Right ventricle myocardium superior (tissue), 1 donor: ENCODE data around the gene SEMA5A. TPM values are rescaled to one million over a fixed set of nuclear protein-coding genes. Genes with fewer than 3 reads are reported as not detected.

Source experiments
- ATAC-seq: fragments of 200-7000 bp; cut with Tn5 transposase; one replicate; pipeline ENCODE4 v1.9.1; 2020; ENCODE audit warnings: mild to moderate bottlenecking; ENCODE audit not compliant: poor library complexity
- DNase-seq: peaks from one replicate; pipeline ENCODE4 v3.0.0-alpha.2; 2020
- intact Hi-C: fragments of 100-400 bp; cut with DNase I; formaldehyde crosslinking; loops from one replicate; pipeline ENCODE4 v1.11.2; 2022
- total RNA-seq: library from RNA; stranded (reverse); fragmentation: NEBNext Ultra II Directional; extraction: Animal tissue kit (Norgen Biotek cat#: 25700); gene quantifications from one replicate; pipeline ENCODE4 v1.2.1, GENCODE V29; 2021
- donor health status: DM: no; HTN: yes; CAD: no; lungs with severe emphysema.

Gene SEMA5A
- total RNA-seq, 1 donor from 2014 or later: 27.1 TPM

- ATAC-seq (no peak), DNase-seq (no peak)
- intact Hi-C loops: no loop called here
Observed at GRCh38 chr5:9553561-9553960, 7.7 kb upstream of the SEMA5A start.

DNA sequence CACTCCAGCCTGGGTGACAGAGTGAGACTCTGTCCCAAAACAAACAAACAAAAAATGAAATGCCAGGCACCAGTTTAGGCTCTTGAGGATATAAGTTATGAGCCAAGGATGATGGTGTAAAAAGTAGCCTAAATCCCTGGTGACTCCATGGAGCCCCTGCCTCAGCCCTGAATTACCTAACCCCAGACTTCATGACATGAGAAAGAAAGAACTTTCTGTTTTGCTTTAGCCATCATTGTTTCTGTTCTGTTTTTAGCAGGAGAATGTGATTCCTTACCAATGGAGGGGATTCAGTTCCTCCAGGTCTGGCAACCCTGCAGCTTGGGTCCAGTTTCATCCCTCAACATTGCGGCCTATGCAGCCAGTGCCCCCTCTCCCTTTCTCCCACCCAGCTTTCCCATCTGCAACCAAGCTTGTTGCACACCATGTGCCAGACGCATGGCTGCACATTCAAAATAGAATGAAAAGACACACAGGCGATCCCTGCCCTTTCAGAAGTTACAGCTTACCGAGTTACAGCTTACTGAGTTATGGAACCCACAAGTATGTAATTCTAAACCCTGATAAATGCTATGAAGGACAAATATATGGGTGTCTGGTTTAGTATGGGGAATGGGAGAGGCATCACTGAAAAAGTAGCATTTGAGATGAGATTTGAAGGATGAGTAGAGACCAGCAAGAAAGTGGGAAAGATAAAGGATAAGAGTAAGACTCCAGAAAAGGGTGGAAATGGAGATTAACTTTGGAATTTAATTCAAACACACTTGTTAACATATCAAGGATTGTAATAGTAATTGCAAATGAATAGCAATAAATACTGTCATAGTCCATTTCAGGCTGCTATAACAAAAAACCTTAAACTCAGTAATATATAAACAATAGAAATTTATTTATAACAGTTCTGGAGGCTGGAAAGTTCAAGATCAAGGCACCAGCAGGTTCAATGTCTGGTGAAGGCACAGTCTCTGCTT is 6.0 kb upstream of the SEMA5A start:
- ATAC-seq (no peak), DNase-seq (no peak)
- intact Hi-C loops: no loop called here

- ATAC-seq: no peak
- intact Hi-C loops: loop anchor here (5.0 to 10.0 kb wide), 2 partner anchors 188 to 265 kb away; no protein-coding TSS in a partner anchor
- DNase-seq: no peak
Observed at GRCh38 chr5:9549941-9550340, 4.1 kb upstream of the SEMA5A start.

GRCh38 chr5:9547122-9547947 is 1.5 kb upstream of the SEMA5A start:
- DNase-seq (no peak), ATAC-seq (no peak)
- intact Hi-C loops: loop anchor here (5.0 to 10.0 kb wide), 2 partner anchors 185 to 263 kb away; no protein-coding TSS in a partner anchor

DNA sequence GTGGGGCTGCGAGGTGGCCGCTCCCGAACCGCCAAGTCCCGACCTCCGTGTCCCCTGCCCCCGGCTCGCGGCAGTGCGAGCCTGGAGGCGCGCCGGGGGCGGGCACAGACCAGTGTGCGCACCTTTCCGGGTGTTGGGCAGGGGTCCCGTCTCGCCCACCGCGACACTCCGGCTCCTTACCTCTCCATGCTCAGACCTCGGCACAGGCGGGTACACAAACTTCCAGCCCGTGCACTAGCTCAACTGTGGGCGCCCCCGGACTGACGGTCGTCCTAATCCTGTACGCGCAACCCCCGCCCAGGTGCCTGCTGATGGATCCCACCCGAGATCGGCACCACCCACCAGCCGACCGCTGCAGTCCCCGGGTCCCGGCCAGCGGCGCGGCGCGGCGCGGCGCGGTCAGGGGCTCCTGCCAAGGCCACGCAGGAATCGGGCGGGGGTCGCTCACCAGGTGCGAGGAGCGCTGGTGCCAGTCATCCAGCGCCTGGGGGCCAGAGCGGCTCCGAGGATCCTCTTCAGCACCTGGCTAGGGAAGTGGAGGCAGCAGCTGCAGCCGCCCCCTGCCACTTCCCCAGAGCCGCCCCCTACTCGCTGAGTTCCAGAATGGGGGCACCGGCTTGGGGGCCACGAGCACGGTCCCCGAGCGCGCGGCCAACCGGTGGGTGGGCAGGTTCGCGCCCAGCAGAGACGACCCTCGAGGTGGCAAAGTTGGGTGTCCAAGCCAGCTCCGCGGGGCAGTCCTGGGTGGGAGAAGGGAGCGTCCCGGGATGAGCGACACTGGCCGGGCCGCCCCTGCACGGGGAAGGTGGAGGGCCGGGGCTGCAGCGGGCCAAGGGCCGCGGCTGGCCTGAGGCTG is 511 bp downstream of the SEMA5A start:
- DNase-seq (no peak), ATAC-seq (peak; percentile 6)
- intact Hi-C loops: loop anchor here (5.0 to 10.0 kb wide), 2 partner anchors 183 to 261 kb away; no protein-coding TSS in a partner anchor

DNA sequence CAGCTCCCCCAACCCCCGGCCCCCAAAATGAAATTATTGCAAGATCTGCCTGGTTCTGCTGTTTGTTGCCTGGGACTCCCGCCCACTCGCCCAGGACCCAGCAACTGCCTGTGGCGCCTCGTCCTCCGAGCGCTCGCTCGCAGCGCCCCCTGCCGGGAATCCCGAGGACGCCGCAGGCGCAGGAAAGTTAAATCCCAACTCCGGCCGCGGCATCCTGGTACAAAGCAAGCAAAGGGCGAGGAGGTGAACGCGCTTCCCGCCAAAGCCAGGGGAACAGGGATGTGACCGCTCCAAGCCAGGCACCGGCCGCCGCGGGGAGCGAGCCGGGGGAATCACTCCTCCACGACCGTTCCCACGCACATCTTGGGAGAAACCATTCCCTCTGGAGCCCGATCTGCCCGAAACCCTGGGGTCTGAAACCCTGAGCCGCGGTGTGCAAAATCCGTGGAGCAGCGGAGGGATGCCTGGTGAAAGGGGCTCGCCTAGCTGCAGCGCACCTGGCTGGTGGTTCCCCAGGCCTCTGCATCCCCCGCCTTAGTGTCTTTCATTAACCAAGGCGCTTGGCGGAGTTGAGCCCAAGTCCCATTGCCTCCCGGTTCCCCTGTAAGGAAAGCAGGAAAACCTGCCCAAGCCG is 1.3 kb downstream of the SEMA5A start:
- DNase-seq: peak; percentile 87
- intact Hi-C loops: loop anchor here (5.0 to 10.0 kb wide), 2 partner anchors 182 to 260 kb away; no protein-coding TSS in a partner anchor
- ATAC-seq: peak; percentile 88

DNA sequence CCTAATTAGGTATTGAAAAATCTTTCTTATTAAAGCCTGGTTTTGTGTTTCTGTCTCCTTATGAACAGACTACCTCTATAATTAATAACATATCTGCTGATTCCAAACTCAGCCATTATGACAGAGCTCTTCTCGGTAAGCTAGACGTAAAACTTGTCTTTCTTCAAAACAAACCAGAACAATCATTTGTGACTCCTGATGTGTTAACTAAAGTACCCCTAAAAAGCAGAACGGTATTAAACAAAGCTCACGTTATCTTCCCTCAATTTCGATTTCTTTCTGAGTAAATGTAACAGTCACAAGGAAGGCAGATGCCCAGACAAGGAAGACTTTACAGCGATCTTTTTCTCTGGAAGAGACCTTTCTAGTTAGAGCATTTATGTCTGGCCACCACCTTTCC is 1.8 kb downstream of the SEMA5A start:
- intact Hi-C loops: loop anchor here (10.0 kb wide), 1 partner anchor 259 kb away; no protein-coding TSS in a partner anchor
- peak; percentile 1 for ATAC-seq
- DNase-seq: no peak

DNA sequence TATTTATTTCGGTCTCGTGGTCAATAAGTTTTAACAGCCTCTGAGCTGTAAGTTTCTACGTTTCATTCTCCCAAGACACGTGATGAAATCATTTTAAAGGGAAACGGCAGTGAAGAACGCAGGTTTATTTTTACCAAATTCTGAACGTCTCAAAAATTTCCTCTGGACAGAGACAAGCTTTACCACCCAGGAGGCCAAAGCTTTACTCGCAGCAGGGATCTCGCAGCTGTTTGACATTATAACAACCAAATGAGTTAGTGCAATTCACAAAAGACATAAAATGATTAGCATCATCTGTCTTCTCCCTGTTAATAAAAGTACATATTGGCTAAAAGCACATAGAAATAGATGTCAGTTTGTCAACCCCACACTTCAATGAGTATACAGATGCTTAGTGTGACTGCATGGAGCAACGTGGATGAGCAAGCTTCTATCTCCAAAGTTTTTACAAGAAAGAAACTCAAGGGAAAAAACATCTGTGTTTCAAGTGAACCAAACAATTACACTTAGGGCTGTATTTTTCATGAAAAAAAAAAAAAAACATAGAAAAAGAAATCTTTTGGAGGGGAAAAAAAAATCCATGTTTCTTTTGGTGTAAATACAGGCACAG is 2.5 kb downstream of the SEMA5A start:
- DNase-seq (no peak), ATAC-seq (no peak)
- intact Hi-C loops: loop anchor here (10.0 kb wide), 1 partner anchor 259 kb away; no protein-coding TSS in a partner anchor

DNA sequence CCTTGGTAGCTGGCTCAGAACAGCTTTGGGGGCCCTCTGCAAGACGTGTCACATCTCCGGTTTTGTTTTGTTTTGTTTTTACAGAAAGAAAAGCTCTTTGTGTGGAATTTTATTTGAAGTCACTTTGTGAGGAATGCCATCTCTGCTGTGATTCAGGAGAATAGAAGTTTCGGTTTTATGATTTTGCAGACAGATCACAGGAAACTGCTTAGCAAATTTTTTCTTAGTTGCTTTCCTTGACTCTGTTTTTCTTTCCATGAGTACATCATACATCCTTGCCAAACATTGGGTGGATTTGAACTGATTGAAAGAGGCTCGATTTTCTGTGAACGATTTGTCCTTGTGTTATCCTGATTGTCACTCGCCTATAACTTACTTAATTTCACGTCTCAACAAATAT is 5.1 kb downstream of the SEMA5A start:
- intact Hi-C loops: loop anchor here (10.0 kb wide), 1 partner anchor 256 kb away; no protein-coding TSS in a partner anchor
- DNase-seq (no peak), ATAC-seq (no peak)

- ATAC-seq: no peak
- no peak for DNase-seq
- intact Hi-C loops: no loop called here
Observed at GRCh38 chr5:9538504-9538903, 7.4 kb downstream of the SEMA5A start.

DNA sequence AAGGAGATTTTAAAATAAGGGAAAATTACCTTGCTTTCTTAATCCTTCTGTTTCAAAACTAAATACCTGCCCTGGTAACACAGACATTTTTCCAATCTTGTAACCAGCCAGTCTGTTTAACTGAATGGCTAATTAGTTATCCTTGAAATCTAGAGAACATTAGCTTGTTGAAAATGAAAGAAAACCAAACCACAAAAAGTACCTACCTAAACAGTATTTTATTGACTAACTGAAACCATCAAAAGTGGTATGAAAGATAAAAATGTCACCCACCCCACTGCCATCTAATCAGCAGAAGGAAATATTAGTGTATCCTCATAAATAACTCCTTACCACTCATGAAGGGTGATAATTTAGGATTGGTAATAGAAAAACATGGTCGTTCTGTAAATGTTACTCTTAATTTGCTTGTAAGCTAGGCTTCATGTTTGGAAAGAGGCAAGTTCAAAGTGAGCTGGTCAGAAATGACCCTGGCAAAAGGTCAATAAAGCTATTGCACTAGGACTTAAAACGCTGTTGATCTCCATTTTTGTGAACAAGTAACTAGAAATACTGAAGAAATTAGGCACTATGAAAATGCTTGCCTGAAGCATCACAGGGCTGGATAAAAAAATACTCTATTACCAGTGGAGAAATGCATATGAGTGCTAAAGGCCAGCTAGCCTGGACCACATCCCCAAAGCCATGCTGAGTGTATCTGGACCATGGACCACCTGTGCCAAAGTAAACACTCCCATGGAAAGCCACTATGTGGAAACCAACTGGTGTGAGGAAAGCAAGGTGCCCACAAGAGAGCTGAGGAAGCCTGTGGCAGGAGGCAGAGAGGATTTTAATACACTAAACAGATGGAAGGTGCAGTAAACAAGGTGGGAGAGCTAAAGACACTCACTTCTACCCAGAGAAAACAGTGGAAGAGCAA is 8.4 kb downstream of the SEMA5A start:
- DNase-seq (no peak), ATAC-seq (no peak)
- intact Hi-C loops: no loop called here

DNA sequence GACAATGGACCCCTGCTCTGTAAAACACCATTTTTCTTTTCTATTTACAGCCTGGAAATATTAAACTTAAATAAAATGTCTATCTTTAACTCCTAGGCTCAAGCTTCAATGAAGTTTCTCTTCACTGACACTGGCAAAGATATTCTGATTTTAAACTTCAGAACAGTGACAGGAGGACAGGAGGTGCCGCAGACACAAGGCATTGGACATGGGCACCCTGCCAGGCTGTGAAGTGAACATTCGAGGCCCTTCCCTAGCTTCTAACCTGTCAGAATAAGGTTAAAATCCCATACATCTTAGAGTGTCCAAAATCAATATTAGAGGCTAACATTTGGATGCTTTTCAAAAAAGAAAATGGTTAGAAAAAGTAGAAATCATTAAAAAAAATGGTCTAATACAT is 9.2 kb downstream of the SEMA5A start:
- DNase-seq (peak; percentile 65), ATAC-seq (peak; percentile 59)
- intact Hi-C loops: no loop called here

DNA sequence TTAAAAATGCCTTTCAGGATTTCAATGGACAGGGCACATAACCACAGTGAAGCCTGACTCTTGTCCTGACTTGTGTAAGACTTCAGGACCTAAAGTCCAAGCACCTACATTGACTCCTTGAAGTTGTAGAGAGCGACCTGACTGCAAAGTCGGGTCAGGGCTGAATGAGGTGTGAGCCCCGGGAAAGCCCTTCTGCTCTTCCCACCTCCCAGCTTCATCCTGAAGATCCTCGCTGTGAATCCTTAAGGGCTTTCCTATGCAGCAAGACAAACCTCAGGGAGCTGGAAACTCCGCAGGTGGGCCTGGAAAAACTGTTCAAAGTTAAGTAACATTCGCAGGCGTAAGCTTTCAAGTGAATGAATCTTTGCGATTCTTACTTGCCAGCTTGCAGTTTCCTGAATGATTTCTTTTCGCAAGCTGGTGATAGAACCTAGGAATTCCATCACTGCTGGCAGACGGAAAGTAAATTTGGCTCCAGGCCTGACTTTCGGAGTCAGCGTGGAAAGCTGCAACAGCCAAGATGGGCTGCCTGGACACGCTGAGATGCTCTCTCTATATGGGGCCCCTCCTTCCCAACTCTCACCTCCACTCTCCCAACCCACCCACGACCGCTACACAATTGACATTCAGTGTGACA is 10.9 kb downstream of the SEMA5A start:
- peak; percentile 48 for ATAC-seq
- intact Hi-C loops: no loop called here

DNA sequence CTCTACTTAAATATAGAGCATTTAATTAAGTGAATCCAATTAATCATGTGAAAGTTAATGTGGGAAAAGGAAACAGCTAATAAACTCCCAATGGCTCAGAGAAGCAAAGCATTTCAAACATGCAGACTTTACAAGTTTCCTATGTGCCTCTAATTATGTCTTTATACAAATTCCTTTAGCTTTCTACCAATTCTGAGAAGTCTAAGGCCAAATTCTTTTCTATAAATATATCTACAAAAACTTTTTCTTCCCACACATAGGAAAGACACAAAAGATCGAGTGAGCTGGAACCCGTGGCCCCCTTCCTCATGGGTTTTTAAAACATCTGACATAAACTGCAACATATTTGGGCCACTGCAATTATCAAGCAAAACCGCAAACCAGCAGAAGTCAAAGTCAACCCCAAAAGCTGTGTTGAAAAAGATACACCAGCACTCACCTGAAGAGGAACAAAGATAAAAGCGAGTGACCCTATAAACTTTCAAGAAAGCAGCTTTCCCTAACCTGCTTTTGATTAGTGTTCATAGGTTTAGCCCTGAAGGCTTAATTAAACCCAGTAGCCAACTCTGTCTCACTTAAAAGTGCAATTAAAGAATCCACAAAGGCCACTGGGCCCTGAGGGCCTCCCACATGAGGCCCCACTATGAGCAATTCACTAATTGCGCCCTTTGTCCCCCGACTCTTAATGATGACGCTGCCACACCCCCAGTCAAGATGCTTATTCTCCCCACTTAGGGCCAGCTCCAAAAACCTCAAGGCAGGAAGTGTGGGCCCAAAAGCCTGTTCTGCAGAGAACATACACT is 12.1 kb downstream of the SEMA5A start:
- no peak for ATAC-seq
- DNase-seq: no peak
- intact Hi-C loops: no loop called here

More for the DNA sequence above, 10.9 kb downstream of the SEMA5A start:
- no peak for DNase-seq

DNA sequence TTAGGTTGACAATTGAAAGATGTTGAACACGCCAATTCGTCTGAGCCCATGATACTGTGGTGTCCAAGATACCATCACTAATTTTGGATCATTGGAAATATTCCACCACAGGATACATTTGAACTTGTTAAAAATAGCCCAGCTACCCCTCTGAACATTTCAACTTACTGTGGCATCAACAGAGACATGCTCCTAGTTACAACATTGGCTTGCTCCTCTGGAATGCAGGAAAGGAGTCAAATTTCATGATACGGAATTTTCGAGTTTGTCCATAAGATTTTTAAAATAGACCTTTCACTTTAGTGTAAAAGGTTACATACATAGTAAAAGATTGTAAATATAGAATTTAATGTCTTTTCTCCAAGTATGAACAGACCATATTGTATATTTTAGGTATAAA is 12.8 kb downstream of the SEMA5A start:
- ATAC-seq: peak; percentile 73
- intact Hi-C loops: no loop called here
- DNase-seq: no peak
